ENCODE data around the gene CFAP299. TPM values are rescaled to one million over a fixed set of nuclear protein-coding genes. Genes with fewer than 3 reads are reported as not detected.

Gene CFAP299
- total RNA-seq, 2 experiments from 2014 or later: 0.63 to 3.7 TPM

DNA sequence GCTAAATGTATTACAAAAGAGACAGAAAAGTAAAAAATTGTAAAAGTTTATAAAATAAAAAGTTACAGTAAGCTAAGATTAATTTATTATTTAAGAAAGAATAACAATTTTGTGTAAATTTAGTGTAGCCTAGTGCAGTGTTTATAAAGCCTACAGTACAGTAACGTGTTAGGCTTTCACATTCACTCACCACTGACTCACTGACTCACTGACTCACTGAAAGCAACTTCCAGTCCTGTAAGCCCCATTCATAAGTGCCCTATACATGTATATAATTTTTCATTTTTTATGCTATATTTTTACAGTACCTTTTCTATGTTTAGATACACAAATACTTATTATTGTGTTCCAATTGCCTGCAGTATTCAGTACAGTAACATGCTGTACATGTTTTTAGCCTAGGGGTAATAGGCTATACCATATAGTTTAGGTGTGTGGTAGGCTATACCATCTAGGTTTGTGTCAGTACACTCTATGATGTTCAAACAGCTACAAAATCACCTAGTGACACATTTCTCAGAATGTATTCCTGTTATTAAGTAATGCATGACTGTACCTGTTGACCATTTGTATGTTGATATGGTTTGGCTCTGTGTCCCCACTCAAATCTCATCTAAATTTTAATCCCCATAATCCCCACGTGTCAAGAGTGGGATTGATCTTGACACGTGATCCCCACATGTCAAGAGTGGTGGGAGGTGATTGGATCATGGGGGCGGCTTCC, 57.9 kb downstream of the CFAP299 start:
- TF ChIP-seq, protein P1, sequence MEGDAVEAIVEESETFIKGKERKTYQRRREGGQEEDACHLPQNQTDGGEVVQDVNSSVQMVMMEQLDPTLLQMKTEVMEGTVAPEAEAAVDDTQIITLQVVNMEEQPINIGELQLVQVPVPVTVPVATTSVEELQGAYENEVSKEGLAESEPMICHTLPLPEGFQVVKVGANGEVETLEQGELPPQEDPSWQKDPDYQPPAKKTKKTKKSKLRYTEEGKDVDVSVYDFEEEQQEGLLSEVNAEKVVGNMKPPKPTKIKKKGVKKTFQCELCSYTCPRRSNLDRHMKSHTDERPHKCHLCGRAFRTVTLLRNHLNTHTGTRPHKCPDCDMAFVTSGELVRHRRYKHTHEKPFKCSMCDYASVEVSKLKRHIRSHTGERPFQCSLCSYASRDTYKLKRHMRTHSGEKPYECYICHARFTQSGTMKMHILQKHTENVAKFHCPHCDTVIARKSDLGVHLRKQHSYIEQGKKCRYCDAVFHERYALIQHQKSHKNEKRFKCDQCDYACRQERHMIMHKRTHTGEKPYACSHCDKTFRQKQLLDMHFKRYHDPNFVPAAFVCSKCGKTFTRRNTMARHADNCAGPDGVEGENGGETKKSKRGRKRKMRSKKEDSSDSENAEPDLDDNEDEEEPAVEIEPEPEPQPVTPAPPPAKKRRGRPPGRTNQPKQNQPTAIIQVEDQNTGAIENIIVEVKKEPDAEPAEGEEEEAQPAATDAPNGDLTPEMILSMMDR (conservative IDR thresholded peaks at IDR 0.05; ENCODE audit: low read length): no peak
- no peak for TF ChIP-seq EZH2phosphoT487 (IDR thresholded peaks at IDR 0.05; ENCODE audit: borderline replicate concordance, low read depth, low read length)
- Histone ChIP-seq H3K36me3 (ENCODE audit: insufficient read depth, low read length) (no peaks in the 10 kb centered on the region; the same call in 1 of the 2 replicates), H3K4me3 (ENCODE audit: low read depth, low read length, poor library complexity, severe bottlenecking) (no peak overlapping the region), H3K4me2 (ENCODE audit: low read length) (no peak overlapping the region), H2AFZ (ENCODE audit: low read length) (no peak overlapping the region), H3K9me2 (ENCODE audit: insufficient read depth, low read length) (no peaks in the 10 kb centered on the region), H3K4me1 (ENCODE audit: insufficient read depth, low read length, poor library complexity, severe bottlenecking) (no peaks in the 10 kb centered on the region), H3K27ac (ENCODE audit: low read depth, low read length, poor library complexity, severe bottlenecking) (no peak overlapping the region), H3K79me2 (ENCODE audit: insufficient read depth, low read depth, low read length) (no peaks in the 10 kb centered on the region), H3K9me3 (ENCODE audit: low read length) (peaks cover 24% of the 10 kb centered on the region), H4K20me1 (ENCODE audit: insufficient read depth, low read length) (no peaks in the 10 kb centered on the region)
- CTCF ChIA-PET (ENCODE audit: unreplicated experiment): no interaction called here
- intact Hi-C loops (cut with micrococcal nuclease; ENCODE audit: unreplicated experiment): no loop called here
- POLR2A ChIA-PET: interaction anchor here (0.6 to 1.3 kb wide), 6 partner anchors 33 to 638 kb away, joined by 3 to 4 read pairs (median 3); no protein-coding TSS in a partner anchor
- no peak for DNase-seq (ENCODE audit: low spot score)
- no TSS peak for BruUV-seq (replicated peaks)

DNA sequence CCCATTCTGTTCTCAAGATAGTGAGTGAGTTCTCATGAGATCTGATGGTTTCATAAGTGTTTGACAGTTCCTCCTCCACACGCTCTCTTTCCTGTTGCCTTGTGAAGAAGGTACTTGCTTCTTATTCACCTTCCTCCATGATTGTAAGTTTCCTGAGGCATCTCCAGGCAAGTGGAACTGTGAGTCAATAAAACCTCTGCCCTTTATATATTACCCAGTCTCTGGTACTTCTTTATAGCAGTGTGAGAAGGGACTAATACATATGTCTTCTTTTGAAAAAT, 58.4 kb downstream of the CFAP299 start:
- peaks cover 24% of the 10 kb centered on the region for H3K9me3 ChIP-seq (ENCODE audit: low read length)
- no peaks in the 10 kb centered on the region for H3K9me2 ChIP-seq (ENCODE audit: insufficient read depth, low read length)
- H3K4me2 ChIP-seq (ENCODE audit: low read length): no peak overlapping the region
- H3K4me1 ChIP-seq (ENCODE audit: insufficient read depth, low read length, poor library complexity, severe bottlenecking): no peaks in the 10 kb centered on the region
- no TSS peak for BruUV-seq (replicated peaks)
- no peak overlapping the region for H3K4me3 ChIP-seq (ENCODE audit: low read depth, low read length, poor library complexity, severe bottlenecking)
- TF ChIP-seq, protein P1 (conservative IDR thresholded peaks at IDR 0.05; ENCODE audit: low read length): no peak
- TF ChIP-seq EZH2phosphoT487 (IDR thresholded peaks at IDR 0.05; ENCODE audit: borderline replicate concordance, low read depth, low read length): no peak
- intact Hi-C loops (cut with micrococcal nuclease; ENCODE audit: unreplicated experiment): no loop called here
- POLR2A ChIA-PET: no interaction called here
- no peak overlapping the region for H2AFZ ChIP-seq (ENCODE audit: low read length)
- H3K36me3 ChIP-seq (ENCODE audit: insufficient read depth, low read length): no peaks in the 10 kb centered on the region; the same call in 1 of the 2 replicates
- DNase-seq (ENCODE audit: low spot score): no peak
- H3K27ac ChIP-seq (ENCODE audit: low read depth, low read length, poor library complexity, severe bottlenecking): no peak overlapping the region
- H3K79me2 ChIP-seq (ENCODE audit: insufficient read depth, low read depth, low read length): no peaks in the 10 kb centered on the region
- CTCF ChIA-PET (ENCODE audit: unreplicated experiment): no interaction called here
- H4K20me1 ChIP-seq (ENCODE audit: insufficient read depth, low read length): no peaks in the 10 kb centered on the region

DNA sequence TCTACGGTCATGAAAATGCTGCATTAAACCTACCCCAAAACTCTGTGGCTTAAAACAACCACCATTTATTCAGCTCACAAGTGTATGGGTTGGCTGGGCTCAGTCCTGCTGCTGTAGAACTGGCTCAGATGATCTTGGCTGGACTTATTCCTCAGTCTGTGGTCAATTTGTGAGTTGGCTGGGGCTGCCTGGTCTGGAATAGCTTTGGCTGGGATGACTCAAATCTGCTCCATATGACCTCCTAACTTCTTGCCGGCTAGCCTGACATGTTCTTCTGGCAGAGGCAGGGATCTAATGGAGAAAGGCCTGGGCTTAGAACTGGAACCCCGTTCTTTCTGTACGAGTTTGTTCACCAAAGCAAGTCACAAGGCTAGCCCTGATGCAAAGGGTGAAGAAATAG, 71.7 kb downstream of the CFAP299 start:
- H3K4me3 ChIP-seq (ENCODE audit: low read depth, low read length, poor library complexity, severe bottlenecking): no peak overlapping the region
- CTCF ChIA-PET (ENCODE audit: unreplicated experiment): no interaction called here
- no TSS peak for BruUV-seq (replicated peaks)
- H3K9me2 ChIP-seq (ENCODE audit: insufficient read depth, low read length): no peaks in the 10 kb centered on the region
- H2AFZ ChIP-seq (ENCODE audit: low read length): no peak overlapping the region
- H3K9me3 ChIP-seq (ENCODE audit: low read length): peaks cover 5% of the 10 kb centered on the region; the same call in 1 of the 2 replicates
- no peak overlapping the region for H3K27ac ChIP-seq (ENCODE audit: low read depth, low read length, poor library complexity, severe bottlenecking)
- no peak overlapping the region for H3K4me2 ChIP-seq (ENCODE audit: low read length)
- no peaks in the 10 kb centered on the region for H4K20me1 ChIP-seq (ENCODE audit: insufficient read depth, low read length)
- DNase-seq (ENCODE audit: low spot score): no peak
- POLR2A ChIA-PET: interaction anchor here (0.7 kb wide), 1 partner anchor 11 kb away, joined by 3 read pairs; no protein-coding TSS in a partner anchor
- TF ChIP-seq, protein P1 (conservative IDR thresholded peaks at IDR 0.05; ENCODE audit: low read length): no peak
- no peak for TF ChIP-seq EZH2phosphoT487 (IDR thresholded peaks at IDR 0.05; ENCODE audit: borderline replicate concordance, low read depth, low read length)
- H3K79me2 ChIP-seq (ENCODE audit: insufficient read depth, low read depth, low read length): no peaks in the 10 kb centered on the region
- no peaks in the 10 kb centered on the region for H3K4me1 ChIP-seq (ENCODE audit: insufficient read depth, low read length, poor library complexity, severe bottlenecking)
- H3K36me3 ChIP-seq (ENCODE audit: insufficient read depth, low read length): no peaks in the 10 kb centered on the region
- intact Hi-C loops (cut with micrococcal nuclease; ENCODE audit: unreplicated experiment): no loop called here
